ENCODE measurements around the gene PTH1R.

The PTH1R gene

DNA sequence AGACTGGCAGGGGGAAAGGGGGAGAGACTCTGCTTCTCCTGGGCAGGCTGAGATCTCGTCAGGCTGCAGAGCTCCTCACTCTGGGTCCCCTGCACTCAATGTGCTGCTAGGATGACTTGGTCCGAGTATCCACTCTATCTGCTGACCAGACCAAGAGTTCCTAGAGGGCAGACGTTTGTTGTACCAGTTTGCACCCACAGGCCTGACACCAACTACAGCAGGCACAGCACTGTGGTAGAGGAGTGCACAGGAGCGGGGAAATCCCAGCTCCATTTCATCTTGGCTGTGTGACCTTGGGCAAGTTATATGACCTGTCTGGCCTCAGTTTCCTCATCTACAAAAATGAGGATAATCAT is 70.0 kb downstream of the PTH1R start:
- DNase-seq (ENCODE audit: low read depth), result no peak

DNA sequence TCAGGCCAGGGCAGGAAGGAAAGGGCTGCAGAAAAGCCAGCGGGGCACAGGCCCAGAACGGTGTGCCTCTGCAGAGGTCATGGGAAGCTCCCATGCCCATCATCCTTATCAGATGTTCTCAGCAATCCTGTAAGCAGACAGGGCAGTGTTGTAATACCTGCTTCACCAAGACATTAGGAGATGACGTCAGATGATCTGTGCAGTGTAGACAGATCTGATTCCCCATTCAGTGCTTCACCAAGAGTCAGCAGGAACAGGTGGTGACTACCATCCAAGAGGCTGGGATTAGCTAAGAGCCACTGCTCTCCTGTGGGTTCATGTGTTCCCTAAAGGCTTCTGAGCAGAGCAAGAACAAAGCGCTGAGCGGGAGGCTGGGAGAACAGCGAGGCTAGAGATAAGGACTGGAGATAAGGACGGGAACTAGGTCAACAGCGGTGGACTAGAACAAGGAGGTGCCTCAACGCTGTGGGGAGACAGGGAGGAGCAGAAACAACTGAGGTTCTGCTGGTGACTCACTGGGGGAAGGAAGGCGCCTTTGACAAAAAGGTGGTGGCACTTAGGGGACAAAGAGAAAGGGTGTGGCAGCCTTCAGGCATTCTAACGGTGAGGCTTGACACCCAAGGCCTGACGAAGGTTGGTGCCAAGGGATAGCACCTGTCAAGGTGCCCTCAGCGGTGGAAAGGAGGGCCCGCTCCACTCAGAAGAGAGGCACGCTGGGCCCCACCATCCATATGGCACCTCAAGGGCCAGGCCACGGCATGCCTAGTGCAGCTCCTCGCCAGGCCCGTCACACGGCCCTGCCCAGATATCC is 70.7 kb downstream of the PTH1R start:
- peak; percentile 58 for DNase-seq (ENCODE audit: low read depth)

DNA sequence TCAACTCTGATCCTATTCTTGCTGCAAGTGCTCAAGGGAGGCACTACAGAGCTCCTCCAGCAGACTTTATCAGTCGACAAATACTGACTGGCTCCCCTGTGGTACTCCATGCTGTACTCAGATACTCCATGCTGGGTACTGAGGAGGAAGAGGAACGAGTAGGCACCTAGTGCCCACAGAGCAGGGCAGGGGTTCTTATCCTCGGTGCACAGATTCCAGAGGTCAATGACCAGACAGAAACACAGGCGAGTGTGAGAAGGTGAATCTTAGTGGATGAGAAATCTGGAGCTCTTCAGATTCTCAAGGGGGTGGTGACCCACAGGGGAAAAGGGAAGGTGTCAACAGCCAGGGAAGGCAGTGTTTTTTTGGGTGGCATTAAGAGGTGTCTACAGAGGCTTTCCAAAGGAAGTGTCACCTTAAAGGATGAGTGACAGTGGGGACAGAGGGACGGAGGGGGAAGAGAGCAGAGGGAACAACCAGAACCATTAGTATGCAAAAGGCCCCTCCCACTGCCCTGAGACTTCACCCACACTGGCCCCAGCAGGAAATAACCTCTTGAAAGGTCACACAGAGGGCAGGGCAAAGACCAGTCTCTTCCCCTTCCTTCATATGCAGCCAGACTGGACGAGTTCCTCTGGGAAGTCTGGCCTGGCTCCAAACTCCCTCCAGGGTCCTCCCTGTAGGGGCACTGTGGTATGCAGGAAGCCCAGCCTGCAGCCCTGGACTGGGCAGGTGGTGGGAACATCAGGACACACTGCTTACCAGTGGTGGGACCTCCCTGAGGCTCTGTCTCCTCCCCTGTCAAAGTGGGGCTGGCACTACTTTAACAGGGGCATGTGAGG is 71.5 kb downstream of the PTH1R start:
- DNase-seq (ENCODE audit: low read depth), result no peak

DNA sequence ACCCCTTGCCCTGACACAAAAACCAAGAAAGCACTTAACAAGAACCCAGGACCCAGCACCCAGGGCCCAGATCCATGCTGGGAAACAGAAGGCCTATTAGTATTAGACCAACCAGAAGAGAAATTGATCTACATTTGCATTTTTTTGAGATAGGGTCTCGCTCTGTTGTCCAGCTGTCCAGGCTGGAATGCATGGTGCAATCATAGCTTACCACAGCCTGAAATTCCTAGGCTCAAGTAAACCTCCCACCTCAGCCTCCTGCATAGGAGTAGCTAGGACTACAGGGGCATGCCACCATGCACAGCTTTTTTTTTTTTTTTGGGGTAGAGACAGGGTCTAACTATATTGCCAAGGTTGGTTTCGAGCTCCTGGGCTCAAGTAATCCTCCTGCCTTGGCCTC is 72.7 kb downstream of the PTH1R start:
- no peak for DNase-seq (ENCODE audit: low read depth)

DNA sequence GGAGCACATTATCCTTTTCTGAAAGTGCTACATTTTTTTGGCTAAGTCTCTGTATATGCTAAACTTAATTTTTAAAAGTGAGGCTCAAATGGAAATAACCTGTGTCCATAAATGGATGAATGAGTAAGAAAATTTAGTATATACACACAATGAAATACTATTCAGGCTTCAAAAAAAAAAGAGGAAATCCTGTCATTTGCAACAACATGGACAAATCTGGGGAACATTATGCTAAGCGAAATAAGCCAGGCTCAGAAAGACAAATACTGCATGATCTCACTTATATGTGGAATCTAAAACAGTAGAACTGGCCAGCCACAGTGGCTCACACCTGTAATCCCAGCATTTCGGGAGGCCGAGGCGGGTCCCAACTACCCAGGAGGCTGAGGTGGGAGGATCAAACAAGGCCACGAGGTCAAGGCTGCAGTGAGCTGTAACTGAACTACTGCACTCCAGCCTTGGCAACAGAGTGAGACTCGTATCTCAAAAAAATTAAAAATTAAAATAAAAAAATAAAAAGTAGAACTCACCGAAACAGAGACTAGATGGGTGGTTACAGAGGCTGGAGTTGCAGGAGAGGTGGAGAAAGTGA is 73.2 kb downstream of the PTH1R start:
- no peak for DNase-seq (ENCODE audit: low read depth)

DNA sequence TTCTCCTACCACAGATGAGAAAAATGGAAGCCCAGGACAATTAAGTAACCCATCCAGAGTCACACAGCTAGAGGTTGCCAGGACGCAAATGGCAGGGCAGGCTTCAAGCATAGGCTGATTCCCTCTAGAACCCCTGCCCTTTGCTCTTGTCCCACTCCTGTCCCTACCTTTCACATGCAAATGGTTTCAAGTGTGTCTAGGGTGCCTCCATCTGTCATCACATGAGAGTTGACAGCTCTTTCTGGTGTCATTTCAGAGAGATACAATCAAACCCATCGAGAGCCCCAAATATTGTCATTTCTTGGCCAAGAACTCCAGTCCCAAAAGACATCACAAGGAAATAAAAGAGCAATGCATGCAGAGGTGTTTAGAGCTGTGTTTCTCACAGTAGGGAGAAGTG is 75.3 kb downstream of the PTH1R start:
- no peak for DNase-seq (ENCODE audit: low read depth)
